Fibroblast of lung (primary cell): ENCODE data around the gene SORL1.
"Not testable (repeated sequence)": the region's sequence is repeated elsewhere in the genome, so short reads cannot be mapped to it uniquely, and the experiment has no call there.

ENCODE experiments used
- EZH2 ChIP-seq: IDR thresholded peaks from 2 replicates; pipeline ENCODE4 v1.5.1; 2012; ENCODE audit warnings: low read length, control low read depth, mild to moderate bottlenecking; ENCODE audit errors: missing control alignments
- TF ChIP-seq, protein P1 (sequence below), 2 donors: IDR thresholded peaks in 1 of 2; conservative IDR thresholded peaks in 1 of 2; 1 replicate in 1 of 2; 2 replicates in 1 of 2; pipeline ENCODE4 v1.5.1; 2011 to 2012; ENCODE audit warnings: low read length in 2 of 2, control low read depth in 1 of 2, inconsistent platforms in 1 of 2, low read depth in 1 of 2, mild to moderate bottlenecking in 1 of 2

GRCh38 chr11:121637587-121637986, 185.5 kb downstream of the SORL1 start:
- TF ChIP-seq, protein P1, sequence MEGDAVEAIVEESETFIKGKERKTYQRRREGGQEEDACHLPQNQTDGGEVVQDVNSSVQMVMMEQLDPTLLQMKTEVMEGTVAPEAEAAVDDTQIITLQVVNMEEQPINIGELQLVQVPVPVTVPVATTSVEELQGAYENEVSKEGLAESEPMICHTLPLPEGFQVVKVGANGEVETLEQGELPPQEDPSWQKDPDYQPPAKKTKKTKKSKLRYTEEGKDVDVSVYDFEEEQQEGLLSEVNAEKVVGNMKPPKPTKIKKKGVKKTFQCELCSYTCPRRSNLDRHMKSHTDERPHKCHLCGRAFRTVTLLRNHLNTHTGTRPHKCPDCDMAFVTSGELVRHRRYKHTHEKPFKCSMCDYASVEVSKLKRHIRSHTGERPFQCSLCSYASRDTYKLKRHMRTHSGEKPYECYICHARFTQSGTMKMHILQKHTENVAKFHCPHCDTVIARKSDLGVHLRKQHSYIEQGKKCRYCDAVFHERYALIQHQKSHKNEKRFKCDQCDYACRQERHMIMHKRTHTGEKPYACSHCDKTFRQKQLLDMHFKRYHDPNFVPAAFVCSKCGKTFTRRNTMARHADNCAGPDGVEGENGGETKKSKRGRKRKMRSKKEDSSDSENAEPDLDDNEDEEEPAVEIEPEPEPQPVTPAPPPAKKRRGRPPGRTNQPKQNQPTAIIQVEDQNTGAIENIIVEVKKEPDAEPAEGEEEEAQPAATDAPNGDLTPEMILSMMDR (conservative IDR thresholded peaks at IDR 0.05 in 1 of 2, IDR thresholded peaks at IDR 0.05 in 1 of 2; ENCODE audit: low read depth in 1 of 2, low read length in 2 of 2), result not testable (repeated sequence)
- not testable (repeated sequence) for TF ChIP-seq EZH2
